ENCODE measurements around the gene GPC6.

GPC6 gene

GRCh38 chr13:93865235-93865634 is 638.6 kb downstream of the GPC6 start:
- TF ChIP-seq HDGF (IDR thresholded peaks at IDR 0.05; ENCODE audit: borderline replicate concordance): no peak
- no peak for TF ChIP-seq SP1 (IDR thresholded peaks at IDR 0.05)
- TF ChIP-seq CTBP1 (IDR thresholded peaks at IDR 0.05; ENCODE audit: borderline replicate concordance): no peak
- TF ChIP-seq LEF1 (IDR thresholded peaks at IDR 0.05; ENCODE audit: borderline replicate concordance): no peak
- TF ChIP-seq ZNF384 (IDR thresholded peaks at IDR 0.05): no peak
- no peak for TF ChIP-seq ARNT (IDR thresholded peaks at IDR 0.05)
- no peak for TF ChIP-seq BHLHE40 (IDR thresholded peaks at IDR 0.05; ENCODE audit: borderline replicate concordance)
- no peak for TF ChIP-seq SUZ12 (IDR thresholded peaks at IDR 0.05)
- no peak for TF ChIP-seq FOXK2 (IDR thresholded peaks at IDR 0.05)
- TF ChIP-seq TARDBP (IDR thresholded peaks at IDR 0.05): no peak
- no peak for TF ChIP-seq NFRKB (IDR thresholded peaks at IDR 0.05)
- no peak for TF ChIP-seq FOXA1 (IDR thresholded peaks at IDR 0.05)
- no peak for TF ChIP-seq ELF4 (IDR thresholded peaks at IDR 0.05)
- TF ChIP-seq L3MBTL2 (conservative IDR thresholded peaks at IDR 0.05): no peak
- no peak for TF ChIP-seq PKNOX1 (IDR thresholded peaks at IDR 0.05)
- TF ChIP-seq FOXM1 (IDR thresholded peaks at IDR 0.05; ENCODE audit: borderline replicate concordance): no peak
- ChIA-PET CTCF (no interaction called here), POLR2A (no interaction called here)
- no peak for DNase-seq (ENCODE audit: extremely low spot score)

- POLR2A ChIA-PET: no interaction called here
- CTCF ChIA-PET: interaction anchor here (0.7 kb wide), 1 partner anchor 651 kb away, joined by 3 read pairs; no protein-coding TSS in a partner anchor
- DNase-seq (ENCODE audit: extremely low spot score): no peak
- no peak for TF ChIP-seq FOXA1 (IDR thresholded peaks at IDR 0.05)
- no peak for TF ChIP-seq ELF4 (IDR thresholded peaks at IDR 0.05)
- no peak for TF ChIP-seq FOXM1 (IDR thresholded peaks at IDR 0.05; ENCODE audit: borderline replicate concordance)
- no peak for TF ChIP-seq TARDBP (IDR thresholded peaks at IDR 0.05)
- no peak for TF ChIP-seq NFRKB (IDR thresholded peaks at IDR 0.05)
- no peak for TF ChIP-seq SP1 (IDR thresholded peaks at IDR 0.05)
- TF ChIP-seq CTBP1 (IDR thresholded peaks at IDR 0.05; ENCODE audit: borderline replicate concordance): no peak
- no peak for TF ChIP-seq ARNT (IDR thresholded peaks at IDR 0.05)
- no peak for TF ChIP-seq FOXK2 (IDR thresholded peaks at IDR 0.05)
- no peak for TF ChIP-seq L3MBTL2 (conservative IDR thresholded peaks at IDR 0.05)
- TF ChIP-seq PKNOX1 (IDR thresholded peaks at IDR 0.05): no peak
- no peak for TF ChIP-seq BHLHE40 (IDR thresholded peaks at IDR 0.05; ENCODE audit: borderline replicate concordance)
Measured at GRCh38 chr13:93867481-93867880, 640.9 kb downstream of the GPC6 start.

DNA sequence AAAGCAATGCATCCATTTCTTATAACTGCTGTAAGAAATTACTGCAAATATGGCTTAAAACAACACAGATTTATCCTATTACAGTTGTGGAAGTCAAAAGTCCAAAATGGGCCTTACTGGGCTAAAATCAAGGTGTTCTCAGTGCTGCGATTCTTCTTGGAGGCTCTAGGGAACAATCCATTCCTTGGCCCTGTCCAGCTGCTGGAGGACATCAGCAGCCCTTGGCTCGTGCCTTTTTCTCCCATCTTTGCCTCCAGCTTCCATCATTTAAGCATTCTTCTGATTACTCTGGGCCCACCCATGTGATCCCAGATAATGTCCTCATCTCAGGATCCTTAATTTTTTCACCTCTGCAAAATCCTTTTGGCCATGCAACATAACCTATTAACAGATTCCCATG is 645.8 kb downstream of the GPC6 start:
- CTCF ChIA-PET: no interaction called here

DNA sequence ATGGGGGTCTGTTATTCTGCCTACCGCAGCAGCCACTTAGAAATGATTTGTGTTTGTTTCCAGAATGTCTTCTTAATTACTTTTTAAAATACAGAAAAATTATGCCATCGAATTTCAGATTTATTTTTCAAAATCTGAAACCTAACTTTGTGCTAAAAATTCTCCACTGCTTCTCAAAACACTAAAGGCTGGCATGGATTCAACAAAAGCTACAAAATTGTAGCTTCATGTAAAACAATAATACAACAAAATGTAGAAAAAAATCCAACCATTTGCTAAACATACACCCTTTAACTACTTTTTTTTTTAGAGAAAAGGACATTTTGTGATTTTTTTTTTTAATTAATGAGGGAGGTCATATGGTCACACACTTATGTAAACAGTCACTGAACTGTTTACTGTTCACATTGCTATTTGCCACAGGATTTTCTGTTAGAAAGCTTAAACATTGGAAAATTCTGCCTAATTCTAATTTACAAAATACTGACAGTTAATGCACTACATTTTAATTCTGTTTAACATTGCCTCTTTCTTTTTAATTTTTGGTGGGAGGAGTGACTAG is 646.3 kb downstream of the GPC6 start:
- ChIA-PET CTCF (interaction anchor here (0.6 kb wide), 1 partner anchor 795 kb away, joined by 3 read pairs; no protein-coding TSS in a partner anchor), POLR2A (no interaction called here)
- no peak for DNase-seq (ENCODE audit: extremely low spot score)
- TF ChIP-seq ELF4 (IDR thresholded peaks at IDR 0.05): no peak
- no peak for TF ChIP-seq FOXK2 (IDR thresholded peaks at IDR 0.05)
- TF ChIP-seq BHLHE40 (IDR thresholded peaks at IDR 0.05; ENCODE audit: borderline replicate concordance): no peak
- TF ChIP-seq ZNF384 (IDR thresholded peaks at IDR 0.05): no peak
- no peak for TF ChIP-seq CTBP1 (IDR thresholded peaks at IDR 0.05; ENCODE audit: borderline replicate concordance)
- TF ChIP-seq NFRKB (IDR thresholded peaks at IDR 0.05): no peak
- no peak for TF ChIP-seq SUZ12 (IDR thresholded peaks at IDR 0.05)
- no peak for TF ChIP-seq ARNT (IDR thresholded peaks at IDR 0.05)
- no peak for TF ChIP-seq HDGF (IDR thresholded peaks at IDR 0.05; ENCODE audit: borderline replicate concordance)

More for the DNA sequence above, 645.8 kb downstream of the GPC6 start:
- DNase-seq (ENCODE audit: extremely low spot score): no peak
- no peak for TF ChIP-seq FOXM1 (IDR thresholded peaks at IDR 0.05; ENCODE audit: borderline replicate concordance)
- no peak for TF ChIP-seq TARDBP (IDR thresholded peaks at IDR 0.05)
- TF ChIP-seq SP1 (IDR thresholded peaks at IDR 0.05): no peak
- TF ChIP-seq SUZ12 (IDR thresholded peaks at IDR 0.05): no peak
- no peak for TF ChIP-seq LEF1 (IDR thresholded peaks at IDR 0.05; ENCODE audit: borderline replicate concordance)
- no peak for TF ChIP-seq ZNF384 (IDR thresholded peaks at IDR 0.05)
- TF ChIP-seq FOXK2 (IDR thresholded peaks at IDR 0.05): no peak
- no peak for TF ChIP-seq L3MBTL2 (conservative IDR thresholded peaks at IDR 0.05)
- TF ChIP-seq FOXA1 (IDR thresholded peaks at IDR 0.05): no peak
- no peak for TF ChIP-seq ARNT (IDR thresholded peaks at IDR 0.05)
- POLR2A ChIA-PET: no interaction called here

DNA sequence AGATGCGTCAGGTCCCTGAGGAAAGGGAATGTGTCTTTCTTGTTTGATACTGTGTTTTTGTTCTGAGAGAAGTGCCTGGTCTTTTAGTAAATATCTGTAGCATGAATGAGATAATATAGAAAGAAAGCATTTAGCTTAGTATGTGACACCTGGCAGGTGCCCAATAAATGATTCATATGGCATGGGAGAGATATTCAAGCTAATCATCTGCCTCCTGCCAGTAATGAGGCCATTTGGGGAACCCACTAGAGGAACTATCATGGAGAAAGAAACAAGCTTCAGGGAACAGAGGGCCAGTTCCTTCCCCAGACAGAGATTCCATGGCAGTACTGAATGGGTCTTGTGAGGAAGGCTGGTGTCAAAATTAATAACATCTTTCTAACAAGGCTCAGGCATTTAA is 648.9 kb downstream of the GPC6 start:
- CTCF ChIA-PET: no interaction called here
- POLR2A ChIA-PET: no interaction called here
- TF ChIP-seq L3MBTL2 (conservative IDR thresholded peaks at IDR 0.05) (no peak), CTBP1 (IDR thresholded peaks at IDR 0.05; ENCODE audit: borderline replicate concordance) (no peak), TARDBP (IDR thresholded peaks at IDR 0.05) (no peak), NFRKB (IDR thresholded peaks at IDR 0.05) (no peak), SUZ12 (IDR thresholded peaks at IDR 0.05) (no peak), BHLHE40 (IDR thresholded peaks at IDR 0.05; ENCODE audit: borderline replicate concordance) (no peak), FOXA1 (IDR thresholded peaks at IDR 0.05) (no peak), FOXK2 (IDR thresholded peaks at IDR 0.05) (no peak), SP1 (IDR thresholded peaks at IDR 0.05) (no peak), PKNOX1 (IDR thresholded peaks at IDR 0.05) (no peak), FOXM1 (IDR thresholded peaks at IDR 0.05; ENCODE audit: borderline replicate concordance) (no peak), HDGF (IDR thresholded peaks at IDR 0.05; ENCODE audit: borderline replicate concordance) (no peak), ARNT (IDR thresholded peaks at IDR 0.05) (no peak), ZNF384 (IDR thresholded peaks at IDR 0.05) (no peak), LEF1 (IDR thresholded peaks at IDR 0.05; ENCODE audit: borderline replicate concordance) (no peak), ELF4 (IDR thresholded peaks at IDR 0.05) (no peak)
- no peak for DNase-seq (ENCODE audit: extremely low spot score)

DNA sequence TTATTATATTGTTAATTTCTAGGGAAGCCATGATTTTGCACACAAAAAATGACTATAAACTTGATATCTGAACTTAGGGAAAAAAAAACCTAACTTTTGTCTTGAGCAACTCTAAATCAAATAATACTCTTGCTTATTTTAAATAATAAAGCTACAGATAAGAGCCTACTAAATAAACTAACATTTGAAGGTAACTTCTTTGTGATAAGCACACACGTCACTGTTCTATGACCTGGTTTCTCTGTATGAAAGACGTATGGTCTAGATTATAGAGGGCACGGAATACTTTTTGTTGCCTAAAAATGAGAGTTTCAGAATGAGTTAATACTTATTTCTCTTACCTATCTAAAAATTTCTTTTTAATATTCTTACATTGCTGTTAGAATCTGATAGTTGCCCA is 649.6 kb downstream of the GPC6 start:
- POLR2A ChIA-PET: no interaction called here
- TF ChIP-seq ZNF384 (IDR thresholded peaks at IDR 0.05) (no peak), BHLHE40 (IDR thresholded peaks at IDR 0.05; ENCODE audit: borderline replicate concordance) (no peak), SUZ12 (IDR thresholded peaks at IDR 0.05) (no peak), HDGF (IDR thresholded peaks at IDR 0.05; ENCODE audit: borderline replicate concordance) (no peak), ELF4 (IDR thresholded peaks at IDR 0.05) (no peak), FOXA1 (IDR thresholded peaks at IDR 0.05) (no peak)
- no peak for DNase-seq (ENCODE audit: extremely low spot score)
- CTCF ChIA-PET: no interaction called here
